GDM1 (cell line): ENCODE results near the gene CYB5RL.
"Not testable (repeated sequence)": the region's sequence is repeated elsewhere in the genome, so short reads cannot be mapped to it uniquely, and the experiment has no call there.

Source experiments
- DNase-seq: peaks from one replicate; lab custom pipeline; 2025; lab: John Stamatoyannopoulos, UW

Gene CYB5RL

DNA sequence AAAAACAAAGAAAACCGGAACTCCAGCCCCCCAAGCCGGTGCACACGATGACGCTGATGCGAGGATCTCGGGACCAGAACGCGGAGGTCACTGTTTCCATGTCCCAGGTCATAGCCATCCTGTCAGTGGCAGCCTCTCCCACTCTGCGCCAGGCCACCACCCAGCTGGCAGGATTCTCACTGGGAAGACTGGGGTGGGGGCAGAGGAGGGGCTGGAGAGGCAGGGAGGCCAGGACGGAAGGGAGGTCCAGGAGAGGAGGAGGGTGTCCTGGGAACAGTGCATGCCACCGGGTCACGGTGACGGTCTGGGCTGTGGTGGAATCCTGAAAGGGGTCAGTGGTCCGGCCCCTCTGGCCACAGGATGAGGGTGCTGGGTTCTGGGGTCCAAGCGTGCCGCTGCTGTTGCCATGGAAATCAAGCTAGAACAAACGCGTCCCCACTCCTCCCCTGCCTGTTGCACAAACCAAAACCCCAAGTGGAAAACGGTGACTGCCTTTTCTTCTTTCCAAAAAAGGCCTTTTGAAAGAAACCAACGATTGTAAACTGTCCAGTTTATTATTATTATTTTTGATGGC, 26.2 kb upstream of the CYB5RL start:
- no peak for DNase-seq

DNA sequence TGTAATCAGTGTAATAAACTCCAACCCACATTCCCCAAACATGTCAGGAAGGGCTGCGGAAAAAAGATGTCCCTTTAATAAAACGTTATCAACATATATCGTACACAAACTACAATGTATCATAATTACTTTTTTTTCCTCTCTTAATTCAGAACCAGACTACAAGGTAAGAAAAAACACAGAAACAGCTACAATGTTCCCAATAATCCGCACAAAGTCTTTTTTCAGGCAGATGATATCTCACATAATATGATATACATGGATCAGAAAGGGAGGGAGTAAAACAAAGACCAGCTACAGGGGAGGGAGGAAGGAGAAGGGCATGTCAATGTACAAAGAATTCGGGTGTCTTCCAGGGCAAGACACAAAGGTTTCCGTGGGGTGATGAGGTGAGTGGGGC, 25.5 kb upstream of the CYB5RL start:
- DNase-seq: no peak

DNA sequence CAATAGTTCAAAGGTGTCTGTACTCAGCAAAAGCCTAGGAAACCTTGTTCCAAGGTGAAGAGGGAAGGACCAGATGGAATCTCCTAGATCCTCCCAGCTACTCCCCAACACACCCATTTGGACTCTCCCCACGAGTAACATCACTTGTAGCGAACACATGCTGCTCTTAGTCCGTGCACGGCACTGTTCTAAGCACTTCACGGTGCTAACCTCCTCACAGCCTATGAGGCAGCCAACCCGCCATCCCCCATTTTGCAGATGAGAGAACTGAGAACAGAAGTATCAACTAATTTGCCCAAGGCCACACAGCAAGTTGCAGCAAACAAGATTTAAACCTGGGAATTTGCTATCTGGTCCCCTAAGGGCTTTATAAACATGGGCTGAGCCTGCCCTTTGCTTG, 24.4 kb upstream of the CYB5RL start:
- DNase-seq: no peak

GRCh38 chr1:54223441-54224202, 23.8 kb upstream of the CYB5RL start:
- DNase-seq: no peak

DNA sequence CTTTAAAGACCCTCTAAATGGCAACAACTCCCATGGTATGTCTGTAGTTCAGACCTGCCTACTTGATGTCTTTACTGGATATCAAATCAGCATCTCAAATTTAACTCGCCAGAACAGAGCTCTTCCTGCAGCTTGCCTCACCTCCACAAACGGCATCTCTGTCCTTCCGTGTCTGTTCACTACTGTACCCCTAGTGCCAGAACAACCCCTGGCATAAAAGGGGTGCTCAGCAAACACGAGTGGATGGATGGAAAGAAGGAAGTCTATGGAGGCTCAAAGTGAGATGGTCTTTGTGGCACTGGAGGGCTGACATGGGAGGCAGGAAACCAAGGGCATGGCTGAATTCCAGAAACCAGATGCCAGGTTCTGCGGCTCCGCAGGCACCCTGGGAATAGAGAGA, 22.9 kb upstream of the CYB5RL start:
- DNase-seq: no peak

GRCh38 chr1:54221867-54222484, 22.1 kb upstream of the CYB5RL start:
- DNase-seq: no peak

DNA sequence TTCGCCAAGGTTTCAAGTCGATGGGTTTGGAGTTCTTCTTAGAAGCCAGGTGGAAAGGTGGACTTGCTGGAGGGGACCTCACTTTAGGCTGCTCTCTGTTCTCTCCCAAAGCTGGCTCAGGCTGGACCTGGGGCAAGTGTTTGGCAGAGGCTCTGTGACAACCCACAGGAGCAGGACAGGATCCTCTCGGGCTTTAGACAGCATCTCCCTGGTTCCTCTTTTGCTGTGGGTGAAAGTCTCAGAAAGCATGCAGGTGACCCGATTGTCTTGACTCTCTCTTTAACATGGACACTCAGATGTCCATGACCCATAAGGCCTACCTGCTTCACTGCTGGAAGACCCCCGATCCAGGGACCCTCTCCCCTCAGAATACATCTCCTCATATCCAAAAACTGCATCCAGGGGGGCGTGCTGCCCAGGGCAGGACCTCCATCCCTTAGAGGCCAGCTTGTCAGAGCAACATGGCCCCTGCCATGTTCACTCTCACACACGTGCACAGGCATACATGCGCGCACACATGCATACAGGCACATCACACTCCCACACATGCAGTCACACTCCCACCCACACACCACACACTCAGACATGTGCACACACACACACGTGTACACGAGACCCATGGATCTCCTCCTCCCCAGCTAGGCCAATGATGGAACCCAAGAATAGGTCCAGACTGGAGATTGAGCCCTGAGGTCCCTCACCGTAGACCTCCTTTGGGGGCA, 21.4 kb upstream of the CYB5RL start:
- no peak for DNase-seq

DNA sequence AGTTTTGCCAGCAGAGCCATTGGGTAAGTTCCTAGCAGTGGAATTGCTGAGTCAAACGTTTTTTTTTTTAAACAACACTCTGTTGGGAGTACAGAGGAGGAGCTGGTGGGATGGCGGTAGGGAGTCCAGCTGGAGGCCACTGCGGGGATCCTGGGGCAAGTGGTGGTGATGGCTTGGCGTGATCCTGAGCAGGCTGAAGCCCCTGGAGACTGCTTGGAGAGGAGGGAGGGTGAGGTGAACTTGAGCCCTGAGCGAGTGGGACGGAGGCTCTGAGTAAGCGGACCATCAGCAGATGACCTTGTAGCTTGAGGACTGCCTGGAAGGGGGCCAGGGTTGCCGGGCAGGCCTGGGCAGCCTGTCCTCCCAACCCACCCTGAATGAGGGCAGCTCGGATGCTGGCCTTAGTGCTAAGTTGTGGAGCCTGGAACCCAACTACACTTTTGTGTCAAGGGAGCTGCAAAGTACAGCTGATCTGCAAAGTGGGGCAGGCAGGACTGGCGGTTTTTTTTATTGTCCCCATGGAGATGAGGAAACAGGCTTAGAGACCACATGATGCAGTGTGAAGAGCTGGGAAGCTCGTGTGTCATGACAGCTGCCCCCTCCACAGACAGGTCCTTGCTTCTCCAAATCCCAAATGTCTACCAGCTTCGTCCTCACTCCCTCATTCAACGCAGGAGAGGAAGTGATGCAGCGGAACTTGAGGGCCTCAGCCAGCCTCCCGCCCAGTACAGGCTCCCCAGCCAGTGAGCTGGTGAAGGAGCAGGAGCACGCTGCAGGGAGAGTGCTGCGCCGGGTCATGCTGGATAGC, 20.4 kb upstream of the CYB5RL start:
- no peak for DNase-seq

DNA sequence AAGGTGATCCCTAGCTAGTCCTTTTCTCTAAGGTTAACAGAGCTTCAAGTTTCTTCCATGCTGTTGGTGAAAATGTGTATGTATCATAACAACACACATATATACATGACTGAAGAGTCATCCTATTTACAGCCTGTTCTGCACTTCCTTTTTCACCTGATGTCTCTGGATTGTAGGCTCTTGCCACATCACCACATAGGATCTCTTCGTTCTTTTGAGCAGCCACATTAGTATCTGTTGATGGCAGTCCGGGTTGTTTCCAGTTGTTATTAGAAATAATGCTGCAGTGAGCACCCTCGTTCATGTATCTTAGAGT, 19.8 kb upstream of the CYB5RL start:
- DNase-seq: no peak

DNA sequence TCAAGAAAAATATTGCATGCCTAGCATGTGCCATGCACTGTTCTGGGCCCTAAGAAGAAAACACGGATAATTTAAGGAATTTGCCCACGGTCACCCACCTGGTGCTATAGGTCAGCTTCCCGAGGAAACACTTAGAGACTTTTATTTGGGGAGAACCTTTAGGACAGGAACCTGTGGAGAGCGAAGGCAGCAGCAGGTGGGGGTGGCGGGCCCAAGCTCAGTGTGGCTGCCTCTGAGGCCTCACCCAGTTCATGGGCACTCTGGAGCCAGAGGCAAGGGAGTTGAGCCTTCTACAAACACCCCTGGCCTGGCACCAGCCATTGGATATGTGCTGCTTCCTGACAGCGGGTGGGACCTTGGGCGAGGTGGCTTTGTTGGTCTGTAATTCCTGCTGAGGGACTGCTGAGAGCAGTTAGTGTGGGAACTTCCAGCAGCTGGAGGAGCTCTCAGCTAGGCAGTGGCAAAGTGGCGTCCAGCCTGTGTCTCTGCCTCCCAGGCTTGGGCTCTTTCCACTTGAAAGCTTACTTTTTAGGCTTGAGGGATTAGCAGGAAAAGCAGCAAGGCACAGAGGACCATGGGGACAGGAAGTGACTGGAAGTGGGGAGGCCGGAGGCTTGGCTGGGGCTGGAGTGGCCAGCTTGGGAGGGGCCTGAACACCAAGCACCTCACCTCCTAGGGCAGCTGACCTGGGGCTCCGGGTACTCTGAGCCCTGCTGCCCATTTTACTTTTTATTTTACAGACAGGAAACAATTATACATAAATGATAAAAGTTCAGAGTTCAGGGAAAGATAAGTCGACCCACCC, 19.3 kb upstream of the CYB5RL start:
- no peak for DNase-seq

- no peak for DNase-seq
Measured at GRCh38 chr1:54215523-54215922, 15.7 kb upstream of the CYB5RL start.

DNA sequence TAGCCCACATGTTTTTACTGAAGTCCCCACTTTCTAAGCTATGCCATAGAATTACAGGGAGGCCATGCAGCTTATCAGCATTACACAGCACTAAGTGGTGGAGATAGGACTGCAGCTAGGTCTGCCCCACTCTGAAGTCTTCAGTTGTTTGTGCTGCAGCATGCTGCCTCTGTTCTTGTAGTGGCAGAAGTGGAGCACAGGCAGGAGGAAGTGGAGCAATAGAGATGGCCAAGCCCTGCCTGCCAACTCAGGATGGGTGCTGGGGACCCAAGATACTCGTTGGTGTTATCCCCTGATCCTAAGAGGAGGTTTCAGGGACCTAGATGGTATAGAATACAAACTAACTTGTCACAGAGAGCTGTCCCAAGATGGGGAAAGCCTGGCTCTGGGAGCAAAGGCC, 13.0 kb upstream of the CYB5RL start:
- DNase-seq: no peak

GRCh38 chr1:54207896-54208295, 8.1 kb upstream of the CYB5RL start:
- not testable (repeated sequence) for DNase-seq

DNA sequence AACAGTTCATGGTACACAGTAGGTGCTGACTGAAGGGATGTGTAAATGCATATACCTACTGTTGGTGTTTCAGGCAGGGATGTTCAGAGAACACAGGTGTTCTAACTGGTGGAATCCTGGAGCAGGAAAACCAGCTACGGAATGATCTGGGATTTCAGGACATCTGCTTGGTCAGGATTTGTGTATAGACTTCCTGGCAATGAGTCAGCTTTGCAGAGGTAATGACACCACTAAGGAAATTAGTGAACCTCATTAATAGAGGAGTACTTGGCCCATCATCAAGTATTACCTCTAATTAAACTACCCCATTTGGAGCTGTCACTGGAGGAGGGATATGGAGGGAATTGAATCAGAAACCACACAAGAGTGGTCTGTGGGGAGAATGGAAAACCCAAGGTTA, 7.5 kb upstream of the CYB5RL start:
- no peak for DNase-seq

DNA sequence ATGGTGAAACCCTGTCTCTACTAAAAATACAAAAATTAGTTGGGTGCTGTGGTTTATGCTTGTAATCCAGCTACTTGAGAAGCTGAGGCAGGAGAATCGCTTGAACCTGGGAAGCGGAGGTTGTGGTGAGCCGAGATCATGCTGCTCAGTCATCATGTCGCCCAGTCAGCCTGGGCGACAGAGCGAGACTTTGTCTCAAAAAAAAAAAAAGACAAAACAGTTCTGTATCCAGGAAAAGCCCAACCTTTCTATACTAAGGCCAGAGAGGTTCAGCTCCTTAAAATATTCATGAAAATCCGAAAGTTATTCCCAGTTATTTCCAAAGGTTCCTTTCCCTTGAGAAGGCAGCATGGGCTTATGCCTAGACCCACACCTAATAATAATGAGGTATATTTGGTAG, 4.4 kb upstream of the CYB5RL start:
- DNase-seq: no peak

DNA sequence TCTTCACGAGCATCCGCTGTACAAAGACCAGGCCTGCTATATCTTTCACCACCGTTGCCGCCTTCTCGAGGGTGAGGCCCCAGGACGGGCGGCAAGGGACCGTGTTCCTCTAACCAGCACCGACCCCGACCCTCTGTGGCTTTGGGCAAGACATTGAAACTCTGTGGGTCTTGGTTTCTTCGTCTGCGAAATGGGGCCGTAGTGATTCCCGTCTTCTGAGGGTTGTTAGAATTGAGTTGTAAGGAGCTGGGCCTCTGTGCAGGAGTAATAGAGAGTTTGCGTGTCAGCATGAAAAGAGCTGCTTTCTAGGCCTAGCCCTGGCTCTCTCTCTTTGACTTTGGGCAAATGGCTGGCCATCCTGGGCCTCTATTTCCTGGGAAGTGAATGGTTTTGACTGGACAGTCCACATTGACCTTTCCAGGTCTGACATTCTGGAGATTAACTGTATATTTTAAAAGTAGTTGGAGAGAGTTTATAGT, 728 bp upstream of the CYB5RL start:
- no peak for DNase-seq

- no peak for DNase-seq
Measured at GRCh38 chr1:54199151-54199764, 572 bp downstream of the CYB5RL start.

DNA sequence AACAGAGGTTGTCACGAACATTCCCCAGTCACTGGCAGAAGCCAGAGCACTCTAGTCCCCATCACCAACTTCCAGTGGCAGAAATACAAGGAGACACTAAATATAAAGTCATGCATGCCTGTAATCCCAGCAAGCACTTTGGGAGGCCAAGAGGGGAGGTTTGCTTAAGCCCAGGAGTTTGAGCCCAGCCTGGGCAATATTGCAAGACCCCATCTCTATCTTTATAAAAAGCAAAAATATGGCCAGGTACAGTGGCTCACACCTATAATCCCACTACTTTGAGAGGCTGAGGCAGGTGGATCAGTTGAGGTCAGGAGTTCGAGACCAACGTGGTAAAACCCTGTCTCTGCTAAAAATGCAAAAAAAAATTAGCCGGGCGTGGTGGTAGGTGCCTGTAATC, 6.4 kb downstream of the CYB5RL start:
- DNase-seq: no peak

DNA sequence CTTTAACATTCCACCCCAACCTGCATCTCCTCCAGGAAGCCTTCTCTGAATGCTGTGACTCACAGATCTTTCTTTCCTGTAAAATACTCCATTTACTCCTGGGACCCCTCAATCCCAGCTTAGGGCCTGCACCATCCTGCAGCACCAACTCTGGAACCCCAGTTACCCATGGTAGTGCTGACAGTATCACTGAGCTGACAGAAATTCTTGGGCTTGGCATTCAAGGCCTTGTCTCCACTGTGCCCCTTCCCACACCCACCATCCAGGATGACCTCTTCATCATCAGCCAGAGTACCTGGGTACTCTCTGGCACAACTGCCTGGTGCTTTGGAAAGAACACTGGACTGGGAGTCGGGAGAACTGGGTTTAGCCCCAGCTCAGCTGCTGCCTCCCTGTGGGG, 8.3 kb downstream of the CYB5RL start:
- DNase-seq: no peak

- DNase-seq: no peak
Measured at GRCh38 chr1:54190526-54190925, 9.3 kb downstream of the CYB5RL start.

DNA sequence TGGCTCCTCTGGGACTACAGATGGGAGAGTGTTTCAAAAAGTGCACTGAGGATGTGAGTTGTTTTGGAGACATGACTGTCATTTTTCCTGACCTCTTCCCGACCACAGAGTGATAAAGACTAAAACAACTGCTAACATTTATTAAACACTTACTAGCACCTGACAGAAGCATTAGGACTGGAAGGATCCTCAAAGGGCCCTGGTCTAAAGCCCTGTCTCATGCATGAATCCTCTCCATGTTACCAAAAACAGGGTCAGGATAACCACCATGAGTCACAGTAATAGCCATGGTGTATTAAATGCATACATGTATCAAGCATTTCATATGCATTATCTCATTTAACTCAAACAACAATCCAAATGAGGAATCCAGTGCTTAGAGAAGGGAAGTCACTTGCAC, 11.5 kb downstream of the CYB5RL start:
- no peak for DNase-seq
